Effector CD8-positive, alpha-beta T cell (primary cell): Measurements from ENCODE around the gene SYVN1.

Experiments used
- DNase-seq: peaks from one replicate; lab custom pipeline; 2025; lab: John Stamatoyannopoulos, UW

The SYVN1 gene

GRCh38 chr11:65087827-65088226, 46.5 kb downstream of the SYVN1 start:
- no peak for DNase-seq

DNA sequence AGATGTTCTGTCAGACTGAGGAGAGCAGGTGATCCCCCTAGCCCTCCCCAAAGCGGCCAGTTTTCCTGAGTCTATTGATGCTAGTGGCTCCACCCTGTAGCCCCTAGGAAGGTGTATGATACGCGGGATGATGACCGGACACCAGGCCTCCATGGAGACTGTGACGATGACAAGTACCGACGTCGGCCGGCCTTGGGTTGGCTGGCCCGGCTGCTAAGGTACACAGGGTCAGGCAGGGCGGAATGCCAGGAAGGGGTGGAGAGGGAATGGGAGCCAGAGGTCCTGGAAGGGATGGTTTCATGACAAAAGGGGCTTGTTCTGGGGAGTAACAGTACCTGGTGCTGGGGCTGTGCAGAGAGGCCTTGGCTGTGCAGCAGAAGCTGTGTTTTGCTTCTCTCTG, 47.1 kb downstream of the SYVN1 start:
- no peak for DNase-seq

GRCh38 chr11:65086809-65087208, 47.5 kb downstream of the SYVN1 start:
- DNase-seq = no peak

DNA sequence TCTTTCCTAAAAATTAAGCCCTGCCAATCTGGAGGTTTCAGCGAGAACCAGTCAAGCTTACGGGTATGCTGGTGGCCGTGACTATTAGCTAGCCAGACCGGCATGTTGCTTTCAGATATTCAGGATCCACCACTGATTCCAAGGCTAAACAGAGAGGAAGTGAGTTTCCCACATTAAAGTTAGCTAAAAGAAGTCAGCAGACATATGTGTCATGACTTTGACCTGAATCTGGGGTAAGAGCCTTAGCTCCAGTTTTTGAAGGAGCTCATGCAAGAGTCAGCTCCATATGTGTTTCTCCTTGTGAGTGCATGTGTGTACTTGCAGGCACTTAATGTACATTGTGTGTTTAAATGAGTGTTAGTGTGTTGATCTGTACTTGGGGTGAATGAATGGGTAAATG, 48.9 kb downstream of the SYVN1 start:
- DNase-seq = no peak

- no peak for DNase-seq
These were observed 49.5 kb downstream of the SYVN1 start for GRCh38 chr11:65084598-65085375.

- peak; percentile 93 for DNase-seq
These were observed 50.3 kb downstream of the SYVN1 start, which contains the start of the genes CDCA5 and ZFPL1 for GRCh38 chr11:65083834-65084597. Gene CDCA5, minus strand, starts transcription at chr11:65084040. Its CDS starts 62 bp downstream, at chr11:65083978. Gene ZFPL1, plus strand, starts transcription at chr11:65084222. Its CDS starts 477 bp downstream, at chr11:65084699.

GRCh38 chr11:65083134-65083833, 51.0 kb downstream of the SYVN1 start:
- DNase-seq = no peak

GRCh38 chr11:65078786-65079342, 55.5 kb downstream of the SYVN1 start:
- no peak for DNase-seq

DNA sequence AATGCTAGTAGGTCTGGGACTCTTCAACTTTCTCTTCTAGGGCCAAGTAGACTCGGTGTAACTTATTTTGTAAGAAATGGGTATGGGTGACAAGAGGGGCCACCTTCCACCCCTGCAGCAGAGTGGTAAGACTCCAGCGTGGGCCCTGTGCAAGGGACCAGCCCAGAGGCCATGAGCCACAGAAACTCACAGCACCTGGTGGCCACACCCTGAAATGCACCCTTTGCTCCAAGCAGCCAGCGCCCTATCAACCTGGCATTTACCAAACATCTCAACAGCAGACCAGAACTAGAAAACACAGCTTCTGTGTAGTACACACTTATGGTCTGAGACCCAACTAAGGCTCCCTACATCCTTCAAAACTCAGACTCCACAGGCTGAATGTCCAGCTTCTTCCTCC, 56.2 kb downstream of the SYVN1 start:
- peak; percentile 34 for DNase-seq

GRCh38 chr11:65077451-65077850, 56.9 kb downstream of the SYVN1 start:
- DNase-seq = no peak
